Upper lobe of right lung (tissue), 1 donor: ENCODE results near the gene HIF3A. TPM values are rescaled to one million over a fixed set of nuclear protein-coding genes. Genes with fewer than 3 reads are reported as not detected.

Experiments used
- ATAC-seq: fragments of 200-7000 bp; cut with Tn5 transposase; one replicate; pipeline ENCODE4 v1.9.1; 2020; ENCODE audit warnings: mild to moderate bottlenecking, moderate library complexity
- DNase-seq: peaks from one replicate; pipeline ENCODE4 v3.0.0-alpha.2; 2020
- H3K27ac ChIP-seq: fragments of 200-600 bp; one replicate; pipeline ENCODE4 v1.8.0; 2022
- H3K27me3 ChIP-seq: fragments of 200-600 bp; one replicate; pipeline ENCODE4 v1.8.0; 2022; ENCODE audit warnings: mild to moderate bottlenecking
- H3K36me3 ChIP-seq: fragments of 200-600 bp; one replicate; pipeline ENCODE4 v1.8.0; 2022
- H3K4me1 ChIP-seq: fragments of 200-600 bp; one replicate; pipeline ENCODE4 v1.8.0; 2022
- H3K4me3 ChIP-seq: fragments of 200-600 bp; one replicate; pipeline ENCODE4 v1.8.0; 2022; ENCODE audit warnings: mild to moderate bottlenecking
- H3K9me3 ChIP-seq: fragments of 200-600 bp; one replicate; pipeline ENCODE4 v1.8.0; 2022
- CTCF ChIP-seq: fragments of 200-600 bp; IDR thresholded peaks from one replicate; pipeline ENCODE4 v1.8.0; 2022; ENCODE audit warnings: antibody characterized with exemption
- intact Hi-C: fragments of 100-400 bp; cut with DNase I; formaldehyde crosslinking; loops from one replicate; pipeline ENCODE4 v1.11.0; 2022
- total RNA-seq: library from RNA; stranded (reverse); fragmentation: NEBNext Ultra II Directional; extraction: Animal tissue kit (Norgen Biotek cat#: 25700); gene quantifications from one replicate; pipeline ENCODE4 v1.2.1, GENCODE V29; 2021
- donor health status: DM: no; HTN: yes; CAD: no; lungs with severe emphysema.

HIF3A gene
- total RNA-seq, 1 donor from 2014 or later: 63.1 TPM

DNA sequence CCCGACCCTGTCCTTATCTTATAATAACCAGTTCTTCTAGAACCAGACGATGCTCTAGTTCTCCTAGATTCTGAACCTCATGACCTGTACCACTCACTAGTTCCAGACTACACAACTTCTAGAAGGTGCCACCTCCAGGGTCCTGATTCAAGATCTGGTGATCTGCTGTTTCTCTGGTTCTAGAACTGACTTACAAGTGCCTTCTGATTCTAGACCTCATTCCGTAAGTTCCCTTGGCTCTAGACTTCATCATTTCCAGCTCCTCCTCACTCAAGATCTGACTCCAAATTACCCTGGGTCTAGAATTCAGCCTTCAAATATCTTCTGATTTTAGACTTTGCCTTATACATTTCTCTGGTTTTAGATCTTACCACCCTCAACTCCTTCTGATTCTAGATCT, 45.1 kb downstream of the HIF3A start:
- peaks cover 36% of the 10 kb centered on the region for H3K36me3 ChIP-seq
- no peak for DNase-seq

GRCh38 chr19:46344363-46344762, 47.5 kb downstream of the HIF3A start:
- Histone ChIP-seq H3K9me3 (no peaks in the 10 kb centered on the region), H3K27me3 (no peaks in the 10 kb centered on the region), H3K36me3 (peaks cover 22% of the 10 kb centered on the region), H3K4me3 (no peak overlapping the region), H3K4me1 (peaks cover 16% of the 10 kb centered on the region), H3K27ac (no peak overlapping the region)
- intact Hi-C loops: no loop called here
- DNase-seq (no peak), ATAC-seq (no peak)
- no peak for TF ChIP-seq CTCF

More for the DNA sequence above, 45.1 kb downstream of the HIF3A start:
- no peaks in the 10 kb centered on the region for H3K27me3 ChIP-seq
- no peaks in the 10 kb centered on the region for H3K4me1 ChIP-seq
- no peak for ATAC-seq
- no peak for TF ChIP-seq CTCF
- H3K27ac ChIP-seq: no peak overlapping the region
- intact Hi-C loops: no loop called here
- no peak overlapping the region for H3K4me3 ChIP-seq
- no peaks in the 10 kb centered on the region for H3K9me3 ChIP-seq

GRCh38 chr19:46345157-46345556, 48.3 kb downstream of the HIF3A start:
- DNase-seq: no peak
- Histone ChIP-seq H3K4me1 (peaks cover 24% of the 10 kb centered on the region), H3K9me3 (no peaks in the 10 kb centered on the region), H3K36me3 (peaks cover 14% of the 10 kb centered on the region), H3K4me3 (no peak overlapping the region), H3K27me3 (no peaks in the 10 kb centered on the region), H3K27ac (no peak overlapping the region)
- intact Hi-C loops: no loop called here
- no peak for TF ChIP-seq CTCF
- no peak for ATAC-seq

- Histone ChIP-seq H3K9me3 (no peaks in the 10 kb centered on the region), H3K36me3 (no peaks in the 10 kb centered on the region), H3K4me3 (peak within 1 kb of the TSS; percentile 93), H3K27me3 (no peaks in the 10 kb centered on the region), H3K4me1 (peaks cover 43% of the 10 kb centered on the region), H3K27ac (peak within 1 kb of the TSS; percentile 91)
- peak; percentile 97 for DNase-seq
- peak; percentile 93 for ATAC-seq
- peak; percentile 61 for TF ChIP-seq CTCF
- intact Hi-C loops: no loop called here
Measured at GRCh38 chr19:46346821-46347571, 50.2 kb downstream of the HIF3A start, which contains the start of gene PPP5C. PPP5C (plus strand) TSS chr19:46347087; CDS start chr19:46347097, 10 bp downstream.

DNA sequence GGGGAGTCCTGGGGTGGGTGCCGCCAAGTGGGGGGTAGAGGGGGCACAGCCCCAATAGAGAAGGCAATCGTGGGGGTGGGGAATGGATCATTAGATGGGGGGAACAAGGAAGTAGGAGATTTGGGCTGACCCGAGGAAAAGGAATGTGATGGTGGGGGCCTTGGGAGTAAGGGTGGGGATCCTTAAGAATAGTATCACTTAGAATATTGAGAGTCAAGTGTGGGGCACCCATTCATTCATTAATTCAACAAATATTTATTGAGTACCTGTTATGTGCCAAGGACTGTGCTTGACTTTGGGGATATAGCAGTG, 50.7 kb downstream of the HIF3A start:
- Histone ChIP-seq H3K27ac (peak overlapping the region; percentile 91), H3K36me3 (no peaks in the 10 kb centered on the region), H3K4me3 (peak overlapping the region; percentile 93), H3K27me3 (no peaks in the 10 kb centered on the region), H3K4me1 (peaks cover 48% of the 10 kb centered on the region), H3K9me3 (no peaks in the 10 kb centered on the region)
- no peak for ATAC-seq
- TF ChIP-seq CTCF: no peak
- intact Hi-C loops: no loop called here
- no peak for DNase-seq

- ATAC-seq (no peak), DNase-seq (no peak)
- Histone ChIP-seq H3K27me3 (no peaks in the 10 kb centered on the region), H3K4me3 (peak overlapping the region; percentile 93), H3K9me3 (no peaks in the 10 kb centered on the region), H3K4me1 (peaks cover 50% of the 10 kb centered on the region), H3K27ac (no peak overlapping the region), H3K36me3 (no peaks in the 10 kb centered on the region)
- no peak for TF ChIP-seq CTCF
- intact Hi-C loops: no loop called here
Measured at GRCh38 chr19:46347985-46348384, 51.1 kb downstream of the HIF3A start.
